H4 (cell line): ENCODE data around the gene REXO1. TPM values are rescaled to one million over a fixed set of nuclear protein-coding genes. Genes with fewer than 3 reads are reported as not detected.

ENCODE experiments used
- DNase-seq: peaks from one replicate; pipeline ENCODE4 v3.0.0-alpha.2; 2015; ENCODE audit warnings: low spot score
- total RNA-seq: library from RNA; depleted of rRNA; stranded (reverse); fragments of >200 nt; shearing (Covaris generic); gene quantifications from 2 replicates; pipeline ENCODE4 v1.2.3, GENCODE V29; 2014; rRNA removed

REXO1 gene
- total RNA-seq, 1 experiment from 2014 or later = 4.2 TPM

GRCh38 chr19:1766800-1767352, 81.4 kb downstream of the REXO1 start:
- no peak for DNase-seq

- no peak for DNase-seq
These were observed 82.1 kb downstream of the REXO1 start for GRCh38 chr19:1765904-1766799.

Other genes starting within 250 kb of the REXO1 start
- 42.2 and 49.7 TPM in 2 replicates for gene UQCR11, start 243.0 kb downstream of the REXO1 start, total RNA-seq
- 36.1 and 37.4 TPM in 2 replicates for gene TCF3, start 195.9 kb downstream of the REXO1 start, total RNA-seq
- gene ONECUT3, start 95.0 kb downstream of the REXO1 start, total RNA-seq = not detected in 2 replicates
- 3.6 and 7.8 TPM in 2 replicates for gene ATP8B3, start 36.2 kb downstream of the REXO1 start, total RNA-seq
- 1.8 and 4.6 TPM in 2 replicates for gene KLF16, start 15.1 kb upstream of the REXO1 start, total RNA-seq
- 20.2 and 40.6 TPM in 2 replicates for gene ABHD17A, start 37.0 kb upstream of the REXO1 start, total RNA-seq
- 0.93 and 1.0 TPM in 2 replicates for gene ADAT3, start 56.9 kb upstream of the REXO1 start, total RNA-seq
- gene SCAMP4, start 56.9 kb upstream of the REXO1 start, total RNA-seq = 66.3 and 68.3 TPM in 2 replicates
- 23.2 and 36.6 TPM in 2 replicates for gene CSNK1G2, start 92.7 kb upstream of the REXO1 start, total RNA-seq
- 37.6 and 40.1 TPM in 2 replicates for gene BTBD2, start 167.2 kb upstream of the REXO1 start, total RNA-seq
- gene MKNK2, start 202.8 kb upstream of the REXO1 start, total RNA-seq = 33.9 and 49.6 TPM in 2 replicates
- gene MOB3A, start 247.8 kb upstream of the REXO1 start, total RNA-seq = 3.8 and 9.0 TPM in 2 replicates
- gene IZUMO4, start 248.4 kb upstream of the REXO1 start, total RNA-seq = 1.3 and 4.2 TPM in 2 replicates